Peyer's patch (tissue), 4 donors: ENCODE measurements around the gene PTGDR2. TPM values are rescaled to one million over a fixed set of nuclear protein-coding genes. Genes with fewer than 3 reads are reported as not detected.

Source experiments
- DNase-seq, 3 donors: peaks; one replicate each; pipeline ENCODE4 v3.0.0-alpha.2; 2017 to 2019
- H3K27ac ChIP-seq, 4 donors: fragments of 200-600 bp; sonication (generic); one replicate each; pipeline ENCODE4 v1.5.1; 2016 to 2019
- H3K27me3 ChIP-seq, 2 donors: fragments of 200-600 bp; sonication (generic); one replicate each; pipeline ENCODE4 v1.5.1; 2019
- H3K36me3 ChIP-seq, 3 donors: fragments of 200-600 bp; sonication (generic); one replicate each; pipeline ENCODE4 v1.5.1; 2016 to 2019
- H3K4me1 ChIP-seq, 4 donors: fragments of 200-600 bp; sonication (generic); one replicate each; pipeline ENCODE4 v1.5.1; 2016 to 2019
- H3K4me3 ChIP-seq, 4 donors: fragments of 200-600 bp; sonication (generic); 1 replicate in 3 of 4; 2 replicates in 1 of 4; pipeline ENCODE4 v1.5.1; 2016 to 2019; ENCODE audit warnings: mild to moderate bottlenecking in 1 of 4
- H3K9me3 ChIP-seq, 4 donors: fragments of 200-600 bp; sonication (generic); one replicate each; pipeline ENCODE4 v1.5.1; 2016 to 2019; ENCODE audit warnings: mild to moderate bottlenecking in 1 of 4
- POLR2A ChIP-seq, 2 donors: fragments of 450-650 bp; IDR thresholded peaks; one replicate each; pipeline ENCODE4 v1.5.1; 2017; ENCODE audit warnings: antibody characterized with exemption in 2 of 2, mild to moderate bottlenecking in 2 of 2, moderate library complexity in 2 of 2
- total RNA-seq, 4 donors: library from RNA; depleted of rRNA; stranded (reverse); fragments of >200 nt; gene quantifications; one replicate each; pipeline ENCODE4 v1.1.0, GENCODE V29; 2016
- TF ChIP-seq, protein P1 (sequence below), 6 experiments: fragments of 450-650 bp in 4 of 6; fragments of 200-600 bp in 2 of 6; sonication (generic) in 1 of 6; IDR thresholded peaks; one replicate each; pipeline ENCODE4 v1.5.1; 2017 to 2019; ENCODE audit warnings: antibody characterized with exemption in 6 of 6, mild to moderate bottlenecking in 3 of 6, moderate library complexity in 1 of 6

PTGDR2 gene
- total RNA-seq = 10 to 100 TPM in 1 of 4 donors, 1 to 10 TPM in 3; 1.5 to 18.2 (median 2.6) TPM

DNA sequence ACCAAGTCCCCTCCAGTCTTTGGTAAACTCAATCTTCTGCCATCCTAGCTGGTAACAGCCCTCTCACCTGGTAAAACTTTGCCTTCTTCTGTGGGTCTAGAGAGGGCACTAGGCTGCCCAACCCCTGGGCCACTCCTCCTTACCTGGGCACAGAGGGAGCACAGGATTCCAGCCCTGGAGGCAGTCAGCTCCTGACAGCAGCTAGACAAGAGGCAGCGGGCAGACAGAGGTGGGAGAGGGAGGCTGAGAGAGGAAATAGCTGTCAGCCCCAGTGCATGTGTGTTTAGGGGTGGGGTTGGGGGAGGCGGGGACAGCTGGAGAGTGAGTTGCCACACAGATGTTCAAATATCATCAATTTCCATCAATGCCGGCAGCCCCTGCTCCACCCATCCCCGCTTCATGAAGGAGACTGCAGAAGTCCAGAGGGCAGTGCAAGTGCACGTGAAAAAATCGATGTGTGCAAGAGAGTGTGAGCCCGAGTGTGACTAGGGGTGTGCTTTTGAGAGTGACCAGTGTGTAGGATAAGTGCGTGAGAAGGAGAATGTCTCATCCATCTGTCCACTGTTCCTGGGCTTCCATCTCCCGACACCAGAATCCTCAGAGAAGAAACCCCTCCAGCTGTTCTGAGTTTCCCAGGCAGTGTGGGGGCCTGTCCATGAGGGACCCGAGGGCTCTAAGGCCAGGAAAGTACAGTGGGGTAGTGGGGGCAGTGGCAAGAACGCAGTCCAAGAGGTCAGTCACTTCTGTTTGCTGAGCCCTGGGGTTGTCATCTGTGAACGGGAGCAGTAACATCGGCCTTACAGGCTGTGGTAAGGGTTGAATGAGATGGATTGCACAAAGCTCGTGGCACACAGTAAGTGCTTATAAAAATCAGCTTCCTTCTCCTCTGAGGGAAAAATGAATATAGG lies at the start of gene PTGDR2:
TSS of gene PTGDR2 (minus strand) at position 225 of the 908 bp plus-strand sequence. CDS start 2,228 bp downstream, outside the sequence.
- peak within 1 kb of the TSS in 2 of 4 donors; percentile 18 to 35 for H3K27ac ChIP-seq
- peaks cover 0 to 3% (median 0%) of the 10 kb centered on the region in 4 donors for H3K4me1 ChIP-seq
- DNase-seq = peak in 1 of 3 donors; percentile 58
- no peaks in the 10 kb centered on the region for H3K27me3 ChIP-seq
- TF ChIP-seq, protein P1, sequence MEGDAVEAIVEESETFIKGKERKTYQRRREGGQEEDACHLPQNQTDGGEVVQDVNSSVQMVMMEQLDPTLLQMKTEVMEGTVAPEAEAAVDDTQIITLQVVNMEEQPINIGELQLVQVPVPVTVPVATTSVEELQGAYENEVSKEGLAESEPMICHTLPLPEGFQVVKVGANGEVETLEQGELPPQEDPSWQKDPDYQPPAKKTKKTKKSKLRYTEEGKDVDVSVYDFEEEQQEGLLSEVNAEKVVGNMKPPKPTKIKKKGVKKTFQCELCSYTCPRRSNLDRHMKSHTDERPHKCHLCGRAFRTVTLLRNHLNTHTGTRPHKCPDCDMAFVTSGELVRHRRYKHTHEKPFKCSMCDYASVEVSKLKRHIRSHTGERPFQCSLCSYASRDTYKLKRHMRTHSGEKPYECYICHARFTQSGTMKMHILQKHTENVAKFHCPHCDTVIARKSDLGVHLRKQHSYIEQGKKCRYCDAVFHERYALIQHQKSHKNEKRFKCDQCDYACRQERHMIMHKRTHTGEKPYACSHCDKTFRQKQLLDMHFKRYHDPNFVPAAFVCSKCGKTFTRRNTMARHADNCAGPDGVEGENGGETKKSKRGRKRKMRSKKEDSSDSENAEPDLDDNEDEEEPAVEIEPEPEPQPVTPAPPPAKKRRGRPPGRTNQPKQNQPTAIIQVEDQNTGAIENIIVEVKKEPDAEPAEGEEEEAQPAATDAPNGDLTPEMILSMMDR (IDR thresholded peaks at IDR 0.05) = no peak
- TF ChIP-seq POLR2A (IDR thresholded peaks at IDR 0.05) = no peak
- peaks cover 0 to 7% (median 0%) of the 10 kb centered on the region in 3 donors for H3K36me3 ChIP-seq
- peak within 1 kb of the TSS in 2 of 4 donors; percentile 19 to 35 for H3K4me3 ChIP-seq
- H3K9me3 ChIP-seq = no peaks in the 10 kb centered on the region

DNA sequence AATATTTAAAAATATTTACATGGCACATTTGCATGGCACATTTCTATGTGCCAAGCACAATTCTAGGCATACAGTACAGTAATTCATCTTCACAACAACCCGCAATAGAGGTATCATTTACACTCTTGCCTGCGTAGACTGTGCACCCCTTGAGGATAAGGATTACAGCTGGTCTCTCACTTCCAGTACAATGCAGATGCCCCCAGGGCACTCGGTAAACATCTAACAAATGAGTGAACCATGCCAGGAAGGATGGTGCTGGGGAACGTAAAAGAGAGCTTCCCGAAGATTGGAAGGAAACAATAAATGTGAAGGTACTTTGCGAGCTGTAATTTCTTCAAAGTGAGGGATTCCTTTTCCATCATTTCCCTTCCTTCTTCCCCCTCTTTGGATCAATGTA lies 49.3 kb upstream of the PTGDR2 start:
- Histone ChIP-seq H3K27me3 (no peaks in the 10 kb centered on the region), H3K4me1 (peaks cover 4 to 22% (median 7%) of the 10 kb centered on the region in 4 donors), H3K27ac (peak overlapping the region; percentile 94 to 98 (median 96)), H3K36me3 (peaks cover 0 to 37% (median 0%) of the 10 kb centered on the region in 3 donors), H3K9me3 (no peaks in the 10 kb centered on the region), H3K4me3 (peak overlapping the region; percentile 93 to 98 (median 96))
- TF ChIP-seq, protein P1 (IDR thresholded peaks at IDR 0.05) = no peak
- no peak for TF ChIP-seq POLR2A (IDR thresholded peaks at IDR 0.05)
- DNase-seq = no peak

DNA sequence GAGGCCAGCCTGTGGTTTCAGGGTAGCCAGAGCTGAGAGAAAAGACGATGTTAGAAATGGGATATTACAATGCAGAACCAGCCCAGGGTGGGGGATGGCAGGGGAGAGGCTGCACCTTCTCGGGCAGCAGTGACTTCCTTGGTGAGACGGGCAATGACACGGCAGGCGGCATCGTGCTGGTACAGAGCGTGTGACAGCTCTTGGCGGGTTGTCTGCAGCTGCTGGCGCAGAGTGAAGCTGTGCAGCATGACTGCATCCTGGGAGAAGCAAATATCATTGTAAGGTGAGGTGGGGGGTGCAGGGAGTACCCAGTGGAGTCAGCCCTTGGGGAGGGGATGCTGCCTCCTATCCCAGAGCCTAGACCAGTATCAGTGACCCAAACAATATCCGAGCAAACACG lies 46.9 kb upstream of the PTGDR2 start:
- DNase-seq = no peak
- peaks cover 0 to 61% (median 3%) of the 10 kb centered on the region in 3 donors for H3K36me3 ChIP-seq
- H3K27me3 ChIP-seq = no peaks in the 10 kb centered on the region
- no peak overlapping the region for H3K4me3 ChIP-seq
- H3K27ac ChIP-seq = no peak overlapping the region
- H3K4me1 ChIP-seq = peaks cover 4 to 22% (median 7%) of the 10 kb centered on the region in 4 donors
- no peak for TF ChIP-seq POLR2A (IDR thresholded peaks at IDR 0.05)
- H3K9me3 ChIP-seq = no peaks in the 10 kb centered on the region

DNA sequence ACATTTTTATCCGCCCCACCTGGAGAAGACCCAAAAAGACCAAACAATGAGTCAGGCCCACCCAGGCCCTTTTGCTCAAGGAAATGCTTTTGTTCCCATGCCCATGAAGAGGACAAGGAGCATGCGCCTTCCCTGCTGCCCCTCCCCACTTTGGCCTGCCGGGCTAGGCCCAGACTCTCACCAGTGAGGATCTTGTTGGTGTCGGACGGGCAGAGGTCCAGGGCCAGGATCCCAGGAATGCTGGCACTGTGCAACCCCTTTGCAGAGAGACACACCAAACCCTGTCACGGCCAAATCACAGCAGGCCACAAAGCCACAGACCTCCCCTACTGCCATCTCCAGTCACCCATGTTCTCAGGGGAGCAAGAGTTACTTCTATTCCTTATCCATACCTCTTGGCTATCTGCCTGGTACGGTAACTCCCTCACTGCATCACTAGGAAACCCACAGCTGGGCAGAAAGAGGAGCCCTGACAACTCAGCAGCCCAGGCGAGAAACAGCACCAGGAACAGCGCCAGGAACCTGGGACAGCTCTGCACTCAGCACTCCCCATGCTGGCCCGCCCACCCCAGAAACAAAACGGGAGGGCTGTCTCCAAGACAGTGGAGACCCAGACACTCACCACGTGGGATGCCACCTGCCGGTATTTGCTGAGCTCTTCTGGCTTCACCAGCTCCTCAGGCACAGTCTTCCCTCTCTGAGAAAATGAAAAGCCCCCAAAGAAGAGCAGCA lies 45.1 kb upstream of the PTGDR2 start:
- Histone ChIP-seq H3K4me1 (peaks cover 4 to 16% (median 7%) of the 10 kb centered on the region in 4 donors), H3K9me3 (no peaks in the 10 kb centered on the region), H3K27ac (no peak overlapping the region), H3K4me3 (no peak overlapping the region), H3K36me3 (peaks cover 0 to 78% (median 3%) of the 10 kb centered on the region in 3 donors), H3K27me3 (no peaks in the 10 kb centered on the region)
- no peak for TF ChIP-seq POLR2A (IDR thresholded peaks at IDR 0.05)
- TF ChIP-seq, protein P1 (IDR thresholded peaks at IDR 0.05) = no peak
- no peak for DNase-seq

DNA sequence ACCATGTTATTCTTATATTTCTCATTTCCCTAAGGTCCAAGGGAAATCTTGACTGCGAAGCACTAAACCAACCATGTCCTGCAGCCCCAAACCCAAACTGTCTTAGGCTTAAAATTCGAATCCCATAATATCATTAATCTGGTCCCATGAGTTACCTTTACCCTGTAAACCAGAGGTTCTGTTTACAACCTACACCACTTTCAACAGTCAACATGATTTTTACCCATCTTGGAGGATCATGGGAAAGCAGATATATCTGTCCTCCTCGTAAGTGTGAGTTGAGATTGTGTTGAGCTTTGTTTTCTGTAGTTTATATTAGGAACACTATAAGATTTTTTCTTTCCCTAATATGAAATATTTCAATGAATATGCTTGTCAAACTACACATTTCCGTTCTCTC lies 44.2 kb upstream of the PTGDR2 start:
- Histone ChIP-seq H3K27me3 (no peaks in the 10 kb centered on the region), H3K27ac (no peak overlapping the region), H3K36me3 (peaks cover 0 to 87% (median 3%) of the 10 kb centered on the region in 3 donors), H3K9me3 (no peaks in the 10 kb centered on the region), H3K4me3 (no peak overlapping the region), H3K4me1 (peaks cover 3 to 9% (median 4%) of the 10 kb centered on the region in 4 donors)
- TF ChIP-seq, protein P1 (IDR thresholded peaks at IDR 0.05) = no peak
- no peak for TF ChIP-seq POLR2A (IDR thresholded peaks at IDR 0.05)
- DNase-seq = no peak
